Ishikawa (cell line): ENCODE measurements around the gene ZKSCAN5.

Source experiments
- CREB1 ChIP-seq: IDR thresholded peaks from 2 replicates; pipeline ENCODE4 v1.6.1; 2012; ENCODE audit warnings: low read depth
- EGR1 ChIP-seq: IDR thresholded peaks from 2 replicates; pipeline ENCODE4 v1.6.1; 2012
- EP300 ChIP-seq: IDR thresholded peaks from 2 replicates; pipeline ENCODE4 v1.6.1; 2012; ENCODE audit warnings: borderline replicate concordance
- FOXM1 ChIP-seq: IDR thresholded peaks from 2 replicates; pipeline ENCODE4 v1.6.1; 2012; ENCODE audit warnings: low read depth, borderline replicate concordance
- NFIC ChIP-seq: IDR thresholded peaks from 2 replicates; pipeline ENCODE4 v1.6.1; 2012
- RAD21 ChIP-seq: IDR thresholded peaks from 2 replicates; pipeline ENCODE4 v1.6.1; 2012; ENCODE audit warnings: low read depth
- TAF1 ChIP-seq: IDR thresholded peaks from 2 replicates; pipeline ENCODE4 v1.6.1; 2012; ENCODE audit warnings: low read depth, mild to moderate bottlenecking
- TCF12 ChIP-seq: IDR thresholded peaks from 2 replicates; pipeline ENCODE4 v1.6.1; 2012; ENCODE audit warnings: low read depth
- YY1 ChIP-seq: IDR thresholded peaks from 2 replicates; pipeline ENCODE4 v1.6.1; 2012; ENCODE audit warnings: low read depth
- ZBTB7A ChIP-seq: IDR thresholded peaks from 2 replicates; pipeline ENCODE4 v1.6.1; 2012; ENCODE audit warnings: low read depth
- TF ChIP-seq, protein P1 (sequence below): IDR thresholded peaks from 2 replicates; pipeline ENCODE4 v1.6.1; 2012; ENCODE audit warnings: low read depth, mild to moderate bottlenecking
- TF ChIP-seq, protein P2 (sequence below): IDR thresholded peaks from 2 replicates; pipeline ENCODE4 v1.6.1; 2012

DNA sequence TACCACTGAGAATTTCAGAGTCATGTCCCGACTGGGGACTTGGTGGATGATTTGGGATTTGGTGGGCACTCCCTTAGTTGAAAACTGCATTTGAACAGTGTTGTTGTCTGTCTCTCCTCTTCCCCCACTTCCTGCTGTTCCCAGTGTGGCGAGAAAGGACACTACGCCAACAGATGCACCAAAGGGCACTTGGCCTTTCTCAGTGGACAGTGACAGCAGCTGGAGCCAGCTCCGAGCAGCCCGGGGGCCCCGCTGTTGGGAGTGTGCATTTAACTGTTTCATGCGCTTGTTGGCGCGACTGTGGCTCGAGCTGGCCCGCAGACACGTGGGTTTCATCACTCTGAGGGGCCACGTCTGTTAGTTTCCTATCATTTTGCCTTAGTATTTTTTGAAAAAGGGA is 48.2 kb upstream of the ZKSCAN5 start:
- TF ChIP-seq EP300 (no peak), YY1 (no peak), RAD21 (no peak), NFIC (no peak), TCF12 (no peak), EGR1 (no peak), CREB1 (no peak), ZBTB7A (no peak), TAF1 (no peak), FOXM1 (no peak)
- TF ChIP-seq, protein P1, sequence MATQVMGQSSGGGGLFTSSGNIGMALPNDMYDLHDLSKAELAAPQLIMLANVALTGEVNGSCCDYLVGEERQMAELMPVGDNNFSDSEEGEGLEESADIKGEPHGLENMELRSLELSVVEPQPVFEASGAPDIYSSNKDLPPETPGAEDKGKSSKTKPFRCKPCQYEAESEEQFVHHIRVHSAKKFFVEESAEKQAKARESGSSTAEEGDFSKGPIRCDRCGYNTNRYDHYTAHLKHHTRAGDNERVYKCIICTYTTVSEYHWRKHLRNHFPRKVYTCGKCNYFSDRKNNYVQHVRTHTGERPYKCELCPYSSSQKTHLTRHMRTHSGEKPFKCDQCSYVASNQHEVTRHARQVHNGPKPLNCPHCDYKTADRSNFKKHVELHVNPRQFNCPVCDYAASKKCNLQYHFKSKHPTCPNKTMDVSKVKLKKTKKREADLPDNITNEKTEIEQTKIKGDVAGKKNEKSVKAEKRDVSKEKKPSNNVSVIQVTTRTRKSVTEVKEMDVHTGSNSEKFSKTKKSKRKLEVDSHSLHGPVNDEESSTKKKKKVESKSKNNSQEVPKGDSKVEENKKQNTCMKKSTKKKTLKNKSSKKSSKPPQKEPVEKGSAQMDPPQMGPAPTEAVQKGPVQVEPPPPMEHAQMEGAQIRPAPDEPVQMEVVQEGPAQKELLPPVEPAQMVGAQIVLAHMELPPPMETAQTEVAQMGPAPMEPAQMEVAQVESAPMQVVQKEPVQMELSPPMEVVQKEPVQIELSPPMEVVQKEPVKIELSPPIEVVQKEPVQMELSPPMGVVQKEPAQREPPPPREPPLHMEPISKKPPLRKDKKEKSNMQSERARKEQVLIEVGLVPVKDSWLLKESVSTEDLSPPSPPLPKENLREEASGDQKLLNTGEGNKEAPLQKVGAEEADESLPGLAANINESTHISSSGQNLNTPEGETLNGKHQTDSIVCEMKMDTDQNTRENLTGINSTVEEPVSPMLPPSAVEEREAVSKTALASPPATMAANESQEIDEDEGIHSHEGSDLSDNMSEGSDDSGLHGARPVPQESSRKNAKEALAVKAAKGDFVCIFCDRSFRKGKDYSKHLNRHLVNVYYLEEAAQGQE = no peak
- TF ChIP-seq, protein P2, sequence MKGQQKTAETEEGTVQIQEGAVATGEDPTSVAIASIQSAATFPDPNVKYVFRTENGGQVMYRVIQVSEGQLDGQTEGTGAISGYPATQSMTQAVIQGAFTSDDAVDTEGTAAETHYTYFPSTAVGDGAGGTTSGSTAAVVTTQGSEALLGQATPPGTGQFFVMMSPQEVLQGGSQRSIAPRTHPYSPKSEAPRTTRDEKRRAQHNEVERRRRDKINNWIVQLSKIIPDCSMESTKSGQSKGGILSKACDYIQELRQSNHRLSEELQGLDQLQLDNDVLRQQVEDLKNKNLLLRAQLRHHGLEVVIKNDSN = no peak
